B cell (primary cell): ENCODE results near the gene WASL. TPM values are rescaled to one million over a fixed set of nuclear protein-coding genes. Genes with fewer than 3 reads are reported as not detected.

ENCODE experiments used
- ATAC-seq: fragments of 200-7000 bp; cut with Tn5 transposase; one replicate; pipeline ENCODE4 v1.10.0; 2021; ENCODE audit warnings: low read depth, mild to moderate bottlenecking, moderate number of reproducible peaks, moderate library complexity
- CTCF ChIA-PET: fragments of 350-600 bp; sonication (Branson Sonifier 250); formaldehyde crosslinking; loops from one replicate; lab custom pipeline; 2021; ENCODE audit warnings: antibody characterized with exemption, inconsistent platforms; lab: Charles Lee
- POLR2A ChIA-PET: fragments of 350-600 bp; sonication (Branson Sonifier 250); formaldehyde crosslinking; loops from one replicate; lab custom pipeline; 2021; ENCODE audit warnings: antibody characterized with exemption; lab: Charles Lee
- DNase-seq: peaks from one replicate; pipeline ENCODE4 v3.0.0; 2013
- H2AFZ ChIP-seq: 2 replicates; pipeline ENCODE4 v1.6.1; 2012; ENCODE audit warnings: mild to moderate bottlenecking, low read depth, low read length; ENCODE audit not compliant: insufficient read depth, poor library complexity, severe bottlenecking
- H3K27ac ChIP-seq, 2 donors: 1 replicate in 1 of 2; 2 replicates in 1 of 2; pipeline ENCODE4 v1.5.1; 2012 to 2013; ENCODE audit warnings: low read length in 2 of 2, mild to moderate bottlenecking in 2 of 2, moderate library complexity in 1 of 2
- H3K27me3 ChIP-seq, 4 experiments: fragments of 200-600 bp in 1 of 4; sonication (generic) in 1 of 4; replicated peaks in 1 of 4; 1 replicate in 2 of 4; 2 replicates in 2 of 4; pipeline versions ENCODE4 v1.6.1 to v1.7.0; 2013 to 2016; ENCODE audit warnings: low read length in 3 of 4, mild to moderate bottlenecking in 2 of 4, mixed read lengths in 1 of 4, moderate library complexity in 1 of 4; ENCODE audit not compliant: insufficient read depth in 4 of 4, control insufficient read depth in 3 of 4; ENCODE audit errors: control extremely low read depth in 1 of 4
- H3K36me3 ChIP-seq, 2 experiments: replicated peaks in 1 of 2; 1 replicate in 1 of 2; 2 replicates in 1 of 2; pipeline versions ENCODE4 v1.6.1 to v1.7.1; 2013; ENCODE audit warnings: low read length in 1 of 2; ENCODE audit not compliant: insufficient read depth in 2 of 2, control insufficient read depth in 1 of 2; ENCODE audit errors: control extremely low read depth in 1 of 2, extremely low read depth in 1 of 2
- H3K4me1 ChIP-seq, 2 donors: fragments of 200-600 bp in 1 of 2; sonication (generic) in 1 of 2; 1 replicate in 1 of 2; 2 replicates in 1 of 2; pipeline versions ENCODE4 v1.5.1 to v1.6.1; 2013 to 2017; ENCODE audit warnings: low read length in 2 of 2; ENCODE audit not compliant: control insufficient read depth in 2 of 2, insufficient read depth in 2 of 2
- H3K4me2 ChIP-seq: replicated peaks from 2 replicates; pipeline ENCODE3; 2012; ENCODE audit warnings: mild to moderate bottlenecking, low read depth, low read length; ENCODE audit not compliant: poor library complexity, severe bottlenecking
- H3K4me3 ChIP-seq, 5 experiments: fragments of 200-600 bp in 1 of 5; sonication (generic) in 1 of 5; 1 replicate in 3 of 5; 2 replicates in 2 of 5; pipeline versions ENCODE4 v1.5.1 to v1.7.0; 2011 to 2016; ENCODE audit warnings: low read length in 4 of 5, mild to moderate bottlenecking in 4 of 5, low read depth in 2 of 5, control low read depth in 1 of 5, moderate library complexity in 1 of 5; ENCODE audit not compliant: insufficient read depth in 1 of 5; ENCODE audit errors: control extremely low read depth in 1 of 5, extremely low read depth in 1 of 5
- H3K79me2 ChIP-seq: fragments of 200-600 bp; sonication (generic); one replicate; pipeline ENCODE4 v1.6.0; 2016; ENCODE audit warnings: low read length; ENCODE audit not compliant: control insufficient read depth, insufficient read depth
- H3K9ac ChIP-seq: fragments of 200-600 bp; sonication (generic); 2 replicates; pipeline ENCODE4 v1.6.1; 2017; ENCODE audit warnings: mild to moderate bottlenecking, low read length, moderate library complexity
- H3K9me3 ChIP-seq, 3 donors: one replicate each; pipeline versions ENCODE4 v1.6.1 to v1.7.1; 2013; ENCODE audit warnings: low read length in 2 of 3; ENCODE audit not compliant: control insufficient read depth in 2 of 3, insufficient read depth in 1 of 3; ENCODE audit errors: control extremely low read depth in 1 of 3
- H4K20me1 ChIP-seq: 2 replicates; pipeline ENCODE4 v1.6.0; 2012; ENCODE audit warnings: mild to moderate bottlenecking, low read length; ENCODE audit not compliant: insufficient read depth, control insufficient read depth, poor library complexity, severe bottlenecking
- H3K27ac Mint-ChIP-seq: one replicate; pipeline ENCODE4 v1.8.0; 2021; ENCODE audit warnings: mixed read lengths
- H3K27me3 Mint-ChIP-seq: one replicate; pipeline ENCODE4 v1.8.0; 2021; ENCODE audit warnings: mixed read lengths
- H3K4me1 Mint-ChIP-seq: one replicate; pipeline ENCODE4 v1.8.0; 2021; ENCODE audit warnings: mixed read lengths
- H3K4me3 Mint-ChIP-seq: one replicate; pipeline ENCODE4 v1.8.0; 2021; ENCODE audit warnings: mixed read lengths
- H3K9me3 Mint-ChIP-seq: one replicate; pipeline ENCODE4 v1.8.0; 2022; ENCODE audit warnings: mixed read lengths; ENCODE audit not compliant: insufficient read depth
- CTCF ChIP-seq: fragments of 200-600 bp; IDR thresholded peaks from one replicate; pipeline ENCODE4 v1.8.0; 2022; ENCODE audit warnings: antibody characterized with exemption, mild to moderate bottlenecking
- EZH2 ChIP-seq: IDR thresholded peaks from 2 replicates; pipeline ENCODE4 v1.6.1; 2012; ENCODE audit warnings: borderline replicate concordance, low read depth, mild to moderate bottlenecking, moderate library complexity, low read length; ENCODE audit not compliant: insufficient read depth, poor library complexity, severe bottlenecking
- WGBS: methylation state at CpG from one replicate; pipeline ENCODE4 v1.1.5; 2013; ENCODE audit warnings: missing lambda C conversion rate; ENCODE audit not compliant: insufficient coverage; 5-methylcytosine and 5-hydroxymethylcytosine counted together
- intact Hi-C: fragments of 100-400 bp; cut with micrococcal nuclease; formaldehyde crosslinking; loops from one replicate; pipeline ENCODE4 v1.10.0; 2022
- polyA plus RNA-seq: library from polyadenylated mRNA; depleted of rRNA; stranded (reverse); fragments of >200 nt; gene quantifications from 2 replicates; pipeline ENCODE4 v1.2.3, GENCODE V29; 2012
- total RNA-seq, 2 donors: library from RNA; stranded (reverse); fragments of 120-200 nt in 1 of 2; gene quantifications; 1 replicate in 1 of 2; 2 replicates in 1 of 2; pipeline versions ENCODE4 v1.2.3 to v1.2.4, GENCODE V29; 2013 to 2022

Gene WASL
- total and polyA plus RNA-seq, 2 donors (not counting 1 experiment from before 2014, with no cell fraction given) = 1.8 to 10.4 TPM

GRCh38 chr7:123714296-123715080 is 34.3 kb downstream of the WASL start:
- CTCF ChIA-PET = no interaction called here
- Histone ChIP-seq H3K27ac (no peak overlapping the region), H3K4me3 (no peak overlapping the region), H3K9ac (no peak overlapping the region), H3K4me1 (peaks cover 0 to 2% of the 10 kb centered on the region in 2 donors), H4K20me1 (peaks cover 15% of the 10 kb centered on the region), H3K27me3 (no peaks in the 10 kb centered on the region), H3K4me2 (no peak overlapping the region), H2AFZ (no peak overlapping the region), H3K9me3 (no peaks in the 10 kb centered on the region), H3K79me2 (peaks cover 14% of the 10 kb centered on the region), H3K36me3 (no peaks in the 10 kb centered on the region)
- DNase-seq (no peak), ATAC-seq (no peak)
- peaks cover 18% of the 10 kb centered on the region for H3K4me1 Mint-ChIP-seq
- no peak overlapping the region for H3K27ac Mint-ChIP-seq
- H3K27me3 Mint-ChIP-seq = no peaks in the 10 kb centered on the region
- no CpG with 5 or more reads among the region's 3 CpGs for WGBS
- no peak for TF ChIP-seq EZH2
- TF ChIP-seq CTCF = no peak
- no peak overlapping the region for H3K4me3 Mint-ChIP-seq
- intact Hi-C loops = no loop called here
- POLR2A ChIA-PET = no interaction called here
- no peaks in the 10 kb centered on the region for H3K9me3 Mint-ChIP-seq

GRCh38 chr7:123712619-123713018 is 36.2 kb downstream of the WASL start:
- Mint-ChIP-seq H3K4me3 (no peak overlapping the region), H3K27me3 (no peaks in the 10 kb centered on the region), H3K27ac (no peak overlapping the region), H3K4me1 (peaks cover 11% of the 10 kb centered on the region), H3K9me3 (no peaks in the 10 kb centered on the region)
- POLR2A ChIA-PET = no interaction called here
- no peak overlapping the region for H3K4me3 ChIP-seq
- intact Hi-C loops = no loop called here
- no peaks in the 10 kb centered on the region for H3K4me1 ChIP-seq
- H3K79me2 ChIP-seq = peaks cover 9% of the 10 kb centered on the region
- H3K27ac ChIP-seq = no peak overlapping the region
- WGBS = no CpG with 5 or more reads among the region's 1 CpG
- H3K4me2 ChIP-seq = no peak overlapping the region
- H3K36me3 ChIP-seq = peaks cover 0 to 3% of the 10 kb centered on the region in 2 experiments
- TF ChIP-seq CTCF (no peak), EZH2 (no peak)
- no peaks in the 10 kb centered on the region for H3K9me3 ChIP-seq
- no peak for DNase-seq
- no peak for ATAC-seq
- CTCF ChIA-PET = interaction anchor here (1.4 kb wide), 1 partner anchor 11 kb away, joined by 4 read pairs; no protein-coding TSS in a partner anchor
- H3K27me3 ChIP-seq = no peaks in the 10 kb centered on the region
- H2AFZ ChIP-seq = no peak overlapping the region
- no peak overlapping the region for H3K9ac ChIP-seq
- H4K20me1 ChIP-seq = peaks cover 7% of the 10 kb centered on the region
